Measurements from ENCODE around the gene ELL. TPM values are rescaled to one million over a fixed set of nuclear protein-coding genes. Genes with fewer than 3 reads are reported as not detected.

ELL gene
- total and polyA plus RNA-seq, 9 of the 15 experiments (the other 6 are each of a cell fraction or from before 2014, with no cell fraction given), result 0.24 to 22.5 (median 4.1) TPM

GRCh38 chr19:18414504-18415177, 107.2 kb downstream of the ELL start (continued):
- TF ChIP-seq TRIM25 (IDR thresholded peaks at IDR 0.05; ENCODE audit: borderline replicate concordance) (no peak), FOXP4 (CRISPR knock-in tag; IDR thresholded peaks at IDR 0.05; ENCODE audit: borderline replicate concordance) (no peak), ZFP36 (IDR thresholded peaks at IDR 0.05; ENCODE audit: low read depth, low read length, partially characterized antibody) (no peak), TFE3 (CRISPR knock-in tag; IDR thresholded peaks at IDR 0.05) (no peak), TAF15 (IDR thresholded peaks at IDR 0.05; ENCODE audit: low read depth, low read length) (no peak), JUNB (CRISPR knock-in tag; conservative IDR thresholded peaks at IDR 0.05) (no peak), RBM14 (IDR thresholded peaks at IDR 0.05; ENCODE audit: borderline replicate concordance, insufficient read depth, low read depth, low read length) (no peak), FOXA1 (IDR thresholded peaks at IDR 0.05; ENCODE audit: borderline replicate concordance) (no peak), KLF6 (CRISPR knock-in tag; IDR thresholded peaks at IDR 0.05; ENCODE audit: borderline replicate concordance) (no peak), ZNF717 (CRISPR knock-in tag; IDR thresholded peaks at IDR 0.05) (no peak), FOXM1 (IDR thresholded peaks at IDR 0.05; ENCODE audit: low read depth) (no peak), FOXM1 (CRISPR knock-in tag; IDR thresholded peaks at IDR 0.05; ENCODE audit: low read depth) (no peak), ATF1 (CRISPR knock-in tag; IDR thresholded peaks at IDR 0.05) (no peak), ATF1 (tag; IDR thresholded peaks at IDR 0.05) (no peak), SUPT5H (IDR thresholded peaks at IDR 0.05) (peak; percentile 67), NR2C1 (IDR thresholded peaks at IDR 0.05) (0 out of 2 replicates have a peak, but pooled peaks have one; percentile 28), NR2C1 (tag; IDR thresholded peaks at IDR 0.05) (peak; percentile 10; the same call in 1 of the 2 replicates), MCM3 (IDR thresholded peaks at IDR 0.05) (no peak), OTX1 (CRISPR knock-in tag; IDR thresholded peaks at IDR 0.05) (no peak), ZNF174 (CRISPR knock-in tag; IDR thresholded peaks at IDR 0.05) (no peak), BRD9 (IDR thresholded peaks at IDR 0.05; ENCODE audit: low read depth, partially characterized antibody) (no peak), ZNF398 (CRISPR knock-in tag; IDR thresholded peaks at IDR 0.05) (no peak), NCOA6 (IDR thresholded peaks at IDR 0.05) (no peak), TAF1 (IDR thresholded peaks at IDR 0.05; ENCODE audit: control insufficient read depth, extremely low read depth, insufficient read depth, low read length, severe bottlenecking) (peak; percentile 43)
